ENCODE measurements around the gene BDNF. TPM values are rescaled to one million over a fixed set of nuclear protein-coding genes. Genes with fewer than 3 reads are reported as not detected.
"Not testable (repeated sequence)": the region's sequence is repeated elsewhere in the genome, so short reads cannot be mapped to it uniquely, and the experiment has no call there.

Gene BDNF
- total RNA-seq, 1 donor from 2014 or later = 0.79 TPM

- DNase-seq (ENCODE audit: low read depth) = no peak
- no peak for FAIRE-seq
- H3K27me3 ChIP-seq (ENCODE audit: control insufficient read depth, insufficient read depth, low read length) = no peaks in the 10 kb centered on the region
- no peak for TF ChIP-seq CTCF (IDR thresholded peaks at IDR 0.05; ENCODE audit: insufficient read depth, low read length, severe bottlenecking)
- H3K4me3 ChIP-seq (ENCODE audit: low read depth, low read length) = no peak overlapping the region
- H3K36me3 ChIP-seq (ENCODE audit: control insufficient read depth, insufficient read depth, low read length) = no peaks in the 10 kb centered on the region
These were observed 23.1 kb downstream of the BDNF start for GRCh38 chr11:27677108-27677507.

GRCh38 chr11:27673979-27674663 is 26.1 kb downstream of the BDNF start:
- H3K27me3 ChIP-seq (ENCODE audit: control insufficient read depth, insufficient read depth, low read length) = no peaks in the 10 kb centered on the region
- FAIRE-seq (peak; percentile 97), DNase-seq (ENCODE audit: low read depth) (peak; percentile 97)
- no peaks in the 10 kb centered on the region for H3K36me3 ChIP-seq (ENCODE audit: control insufficient read depth, insufficient read depth, low read length)
- H3K4me3 ChIP-seq (ENCODE audit: low read depth, low read length) = peak overlapping the region; percentile 20
- TF ChIP-seq CTCF (IDR thresholded peaks at IDR 0.05; ENCODE audit: insufficient read depth, low read length, severe bottlenecking) = no peak

GRCh38 chr11:27672836-27673464 is 27.3 kb downstream of the BDNF start:
- Histone ChIP-seq H3K27me3 (ENCODE audit: control insufficient read depth, insufficient read depth, low read length) (no peaks in the 10 kb centered on the region), H3K36me3 (ENCODE audit: control insufficient read depth, insufficient read depth, low read length) (no peaks in the 10 kb centered on the region), H3K4me3 (ENCODE audit: low read depth, low read length) (peak overlapping the region; percentile 20)
- no peak for TF ChIP-seq CTCF (IDR thresholded peaks at IDR 0.05; ENCODE audit: insufficient read depth, low read length, severe bottlenecking)
- DNase-seq (ENCODE audit: low read depth) = peak; percentile 96
- peak; percentile 47 for FAIRE-seq

- not testable (repeated sequence) for H3K36me3 ChIP-seq (ENCODE audit: control insufficient read depth, insufficient read depth, low read length); DNase-seq (ENCODE audit: low read depth); H3K27me3 ChIP-seq (ENCODE audit: control insufficient read depth, insufficient read depth, low read length); FAIRE-seq; H3K4me3 ChIP-seq (ENCODE audit: low read depth, low read length)
These were observed 34.6 kb downstream of the BDNF start for GRCh38 chr11:27665508-27666101.

- no peaks in the 10 kb centered on the region for H3K36me3 ChIP-seq (ENCODE audit: control insufficient read depth, insufficient read depth, low read length)
- TF ChIP-seq CTCF (IDR thresholded peaks at IDR 0.05; ENCODE audit: insufficient read depth, low read length, severe bottlenecking) = no peak
- H3K4me3 ChIP-seq (ENCODE audit: low read depth, low read length) = no peak overlapping the region
- no peaks in the 10 kb centered on the region for H3K27me3 ChIP-seq (ENCODE audit: control insufficient read depth, insufficient read depth, low read length)
- FAIRE-seq (no peak), DNase-seq (ENCODE audit: low read depth) (no peak)
These were observed 36.9 kb downstream of the BDNF start for GRCh38 chr11:27663326-27663725.

- no peak overlapping the region for H3K4me3 ChIP-seq (ENCODE audit: low read depth, low read length)
- no peak for FAIRE-seq
- TF ChIP-seq CTCF (IDR thresholded peaks at IDR 0.05; ENCODE audit: insufficient read depth, low read length, severe bottlenecking) = no peak
These were observed 40.1 kb downstream of the BDNF start for GRCh38 chr11:27660171-27660570.

More at GRCh38 chr11:27660171-27660570, 40.1 kb downstream of the BDNF start:
- Histone ChIP-seq H3K27me3 (ENCODE audit: control insufficient read depth, insufficient read depth, low read length) (no peaks in the 10 kb centered on the region), H3K36me3 (ENCODE audit: control insufficient read depth, insufficient read depth, low read length) (no peaks in the 10 kb centered on the region)
- DNase-seq (ENCODE audit: low read depth) = no peak
